Activated naive CD4-positive, alpha-beta T cell treated with anti-CD3 and anti-CD28 coated beads, Interleukin-2, amount 50 U/mL, for 16 hours (primary cell): Measurements from ENCODE around the gene TUBGCP6.

Source experiments
- DNase-seq: peaks from one replicate; pipeline ENCODE4 v3.0.0-alpha.2; 2020

The TUBGCP6 gene, protein sequence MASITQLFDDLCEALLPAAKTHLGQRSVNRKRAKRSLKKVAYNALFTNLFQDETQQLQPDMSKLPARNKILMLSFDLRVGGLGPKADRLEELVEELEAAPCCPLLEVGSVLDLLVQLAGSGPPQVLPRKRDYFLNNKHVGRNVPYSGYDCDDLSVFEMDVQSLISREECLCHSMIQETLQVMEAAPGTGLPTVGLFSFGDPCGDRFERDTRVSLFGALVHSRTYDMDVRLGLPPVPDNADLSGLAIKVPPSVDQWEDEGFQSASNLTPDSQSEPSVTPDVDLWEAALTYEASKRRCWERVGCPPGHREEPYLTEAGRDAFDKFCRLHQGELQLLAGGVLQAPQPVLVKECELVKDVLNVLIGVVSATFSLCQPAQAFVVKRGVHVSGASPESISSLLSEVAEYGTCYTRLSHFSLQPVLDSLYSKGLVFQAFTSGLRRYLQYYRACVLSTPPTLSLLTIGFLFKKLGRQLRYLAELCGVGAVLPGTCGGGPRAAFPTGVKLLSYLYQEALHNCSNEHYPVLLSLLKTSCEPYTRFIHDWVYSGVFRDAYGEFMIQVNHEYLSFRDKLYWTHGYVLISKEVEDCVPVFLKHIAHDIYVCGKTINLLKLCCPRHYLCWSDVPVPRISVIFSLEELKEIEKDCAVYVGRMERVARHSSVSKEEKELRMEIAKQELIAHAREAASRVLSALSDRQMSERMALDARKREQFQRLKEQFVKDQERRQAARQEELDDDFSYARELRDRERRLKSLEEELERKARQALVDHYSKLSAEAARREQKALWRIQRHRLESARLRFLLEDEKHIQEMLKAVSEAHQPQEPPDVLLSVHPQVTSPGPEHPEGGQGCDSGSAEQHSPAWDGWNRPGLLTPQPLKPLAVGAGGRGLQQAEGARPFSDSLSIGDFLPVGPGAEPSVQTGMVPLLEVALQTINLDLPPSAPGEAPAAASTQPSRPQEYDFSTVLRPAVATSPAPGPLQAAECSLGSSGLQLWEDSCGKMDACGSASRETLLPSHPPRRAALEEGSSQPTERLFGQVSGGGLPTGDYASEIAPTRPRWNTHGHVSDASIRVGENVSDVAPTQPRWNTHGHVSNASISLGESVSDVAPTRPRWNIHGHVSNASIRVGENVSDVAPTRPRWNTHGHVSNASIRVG (N-terminal part only)

GRCh38 chr22:50244420-50245213 lies at the start of gene TUBGCP6:
Gene TUBGCP6 (minus strand): TSS chr22:50245023. CDS start chr22:50244459, 564 bp downstream.
- DNase-seq = peak; percentile 94

- DNase-seq = no peak
Measured at GRCh38 chr22:50294319-50294656, 49.5 kb upstream of the TUBGCP6 start.

- no peak for DNase-seq
Measured at GRCh38 chr22:50293441-50294318, 48.9 kb upstream of the TUBGCP6 start.

DNA sequence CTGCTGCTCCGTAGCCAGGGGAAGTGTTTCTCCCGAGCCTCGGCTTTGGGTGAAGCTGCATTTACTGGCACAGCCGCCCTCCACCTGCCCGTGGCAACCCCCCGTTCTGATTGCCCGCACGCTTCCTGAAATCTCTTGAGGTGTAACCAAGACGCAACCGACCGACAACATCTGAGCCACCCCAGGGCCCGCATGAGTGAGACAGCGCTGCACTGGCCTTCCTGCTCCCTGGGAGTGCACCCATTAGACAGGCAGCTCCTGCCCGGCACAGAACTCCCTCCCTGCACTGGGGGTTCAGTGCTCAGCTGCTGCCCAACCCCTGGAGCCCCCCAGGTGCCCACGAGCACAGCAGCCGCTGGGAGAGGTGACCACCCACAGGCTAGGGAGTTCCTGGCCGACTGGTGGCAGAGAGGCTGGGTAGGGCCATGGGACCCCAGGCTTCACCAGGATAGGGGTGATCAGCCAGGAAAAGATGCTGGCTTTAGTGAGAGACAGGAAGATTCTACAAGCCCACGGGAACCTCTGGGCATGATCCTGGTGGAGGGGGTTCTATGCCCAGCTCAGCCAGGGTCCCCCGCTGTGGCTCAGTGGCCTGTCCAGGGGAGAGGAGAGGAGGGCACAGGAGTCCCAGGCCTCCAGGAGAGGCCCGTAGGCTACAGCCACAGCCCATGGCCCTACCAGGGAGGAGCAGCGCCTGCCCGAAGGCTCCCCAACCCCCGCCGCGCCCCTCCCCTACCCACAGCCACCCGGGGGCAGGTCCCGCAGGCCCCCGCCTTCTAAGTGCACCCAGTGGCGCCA lies 48.0 kb upstream of the TUBGCP6 start:
- DNase-seq = no peak

GRCh38 chr22:50289942-50290630 lies 45.3 kb upstream of the TUBGCP6 start:
- no peak for DNase-seq

GRCh38 chr22:50289151-50289941 lies 44.5 kb upstream of the TUBGCP6 start:
- DNase-seq = no peak

- no peak for DNase-seq
Measured at GRCh38 chr22:50287731-50288130, 42.9 kb upstream of the TUBGCP6 start.

DNA sequence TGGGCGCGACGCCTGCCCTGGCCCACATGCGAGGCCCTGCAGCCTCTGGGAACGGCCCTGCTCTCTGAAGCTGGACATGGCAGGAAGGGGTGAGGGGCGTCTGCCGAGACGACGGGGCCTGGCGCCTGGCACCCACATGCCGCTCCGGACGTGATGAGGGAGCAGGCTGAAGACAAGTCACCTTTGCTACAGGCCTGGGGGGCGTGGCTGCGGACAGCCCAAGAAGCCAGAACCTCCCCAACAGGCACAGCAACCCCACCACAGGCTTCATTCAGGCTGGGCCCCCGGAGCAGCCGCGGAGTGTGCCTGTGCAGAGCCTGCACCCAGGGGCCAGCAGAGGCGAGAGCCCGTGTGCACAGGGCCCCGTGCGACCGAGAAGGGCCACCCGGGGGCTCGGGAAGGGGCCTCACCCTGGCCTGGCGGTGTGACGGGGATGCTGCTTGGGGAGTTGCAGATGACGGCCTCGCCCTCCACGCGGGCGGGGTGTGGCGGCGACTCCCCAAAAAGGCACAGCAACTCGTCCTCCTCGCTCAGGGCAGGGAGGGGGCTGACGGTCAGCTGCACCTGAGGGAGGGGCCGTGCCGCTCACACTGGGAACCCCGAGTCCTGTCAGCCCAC lies 42.0 kb upstream of the TUBGCP6 start:
- no peak for DNase-seq

GRCh38 chr22:50286275-50286674 lies 41.5 kb upstream of the TUBGCP6 start:
- no peak for DNase-seq

DNA sequence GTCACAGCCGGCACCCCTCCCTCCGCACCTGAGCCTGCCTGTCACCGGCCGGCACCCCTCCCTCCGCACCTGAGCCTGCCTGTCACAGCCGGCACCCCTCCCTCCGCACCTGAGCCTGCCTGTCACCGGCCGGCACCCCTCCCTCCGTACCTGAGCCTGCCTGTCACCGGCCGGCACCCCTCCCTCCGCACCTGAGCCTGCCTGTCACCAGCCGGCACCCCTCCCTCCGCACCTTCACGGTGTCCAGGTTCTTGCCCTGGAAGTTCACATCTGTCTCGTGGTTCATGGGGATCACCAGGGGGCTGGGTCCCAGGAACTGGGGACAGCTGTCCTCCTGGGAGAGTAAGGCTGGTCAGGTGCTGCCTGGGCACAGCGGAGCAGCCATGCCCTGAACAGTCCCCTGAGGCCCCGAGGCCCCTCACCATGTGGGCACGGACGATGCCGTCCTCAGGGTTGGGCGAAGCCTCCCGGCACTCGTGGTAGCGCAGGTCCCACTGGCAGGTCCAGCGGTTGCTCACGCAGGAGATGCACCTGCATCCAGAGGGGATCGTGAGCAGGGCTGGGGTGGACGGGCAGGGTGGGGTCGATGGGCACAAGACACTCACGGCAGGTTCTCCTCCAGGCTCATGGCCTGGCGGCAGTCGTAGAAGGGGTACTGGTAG lies 40.9 kb upstream of the TUBGCP6 start:
- DNase-seq = no peak

- DNase-seq = no peak
Measured at GRCh38 chr22:50284479-50284878, 39.7 kb upstream of the TUBGCP6 start.

GRCh38 chr22:50283821-50284220 lies 39.0 kb upstream of the TUBGCP6 start:
- DNase-seq = no peak

GRCh38 chr22:50282361-50283155 lies 37.7 kb upstream of the TUBGCP6 start:
- DNase-seq = no peak

GRCh38 chr22:50281957-50282356 lies 37.1 kb upstream of the TUBGCP6 start:
- no peak for DNase-seq

DNA sequence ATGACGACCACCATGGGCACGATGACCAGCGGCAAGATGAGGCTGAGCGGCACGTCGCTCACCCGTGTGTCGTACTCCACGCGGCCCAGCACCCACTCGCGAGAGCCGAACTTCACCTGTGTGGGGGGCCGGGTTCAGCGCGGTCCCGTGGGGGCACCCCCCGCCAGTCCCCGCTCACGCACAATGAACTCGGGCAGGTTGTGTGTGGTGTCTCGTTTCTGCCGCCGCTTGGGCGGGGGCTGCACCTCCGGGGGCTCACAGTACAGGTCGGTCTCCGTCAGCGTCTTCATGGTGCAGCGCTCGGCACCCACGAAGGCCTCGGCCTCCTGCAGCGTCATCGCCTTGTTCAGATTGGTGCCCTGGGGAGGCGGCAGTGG lies 36.5 kb upstream of the TUBGCP6 start:
- DNase-seq = no peak

DNA sequence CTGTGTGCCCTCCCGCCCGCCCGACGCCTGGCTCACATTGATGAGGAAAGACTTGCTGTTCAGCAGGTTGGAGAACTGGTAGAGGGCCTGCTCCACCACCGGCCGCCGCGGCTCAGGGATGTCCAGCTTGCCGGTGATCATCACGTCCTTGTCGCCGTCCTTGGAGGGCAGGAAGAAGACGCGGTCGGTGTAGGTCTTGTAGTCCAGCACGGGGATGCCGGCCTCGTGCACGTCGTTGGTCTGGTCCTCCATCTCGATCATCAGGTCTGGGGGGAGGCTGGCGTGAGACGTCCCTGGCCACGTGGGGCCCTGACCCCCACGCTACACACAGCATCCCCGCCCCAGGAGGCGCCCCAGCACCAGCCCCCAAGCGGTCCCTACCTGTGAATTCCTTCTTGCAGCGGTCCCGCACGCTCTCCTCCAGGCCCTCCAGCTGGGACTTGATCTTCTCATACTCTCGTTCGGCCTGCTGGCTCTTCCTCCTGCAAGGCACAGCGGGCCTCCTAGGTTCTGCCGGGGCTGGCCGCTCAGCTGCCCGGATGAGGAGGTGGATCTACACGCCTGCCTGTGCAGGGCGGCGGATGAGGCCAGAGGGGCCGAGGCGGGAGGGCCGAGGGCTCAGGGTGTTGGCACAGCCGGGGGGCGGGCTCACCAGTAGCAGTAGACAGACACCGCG lies 36.0 kb upstream of the TUBGCP6 start:
- no peak for DNase-seq
